Lung (tissue), 12 donors: ENCODE measurements around the gene CAMK1D. TPM values are rescaled to one million over a fixed set of nuclear protein-coding genes. Genes with fewer than 3 reads are reported as not detected.

Source experiments
- ATAC-seq: fragments of 200-7000 bp; cut with Tn5 transposase; one replicate; pipeline ENCODE4 v1.9.1; 2020; ENCODE audit warnings: moderate number of reproducible peaks; ENCODE audit not compliant: insufficient read depth, low FRiP score
- DNase-seq, 3 donors: peaks; one replicate each; pipeline ENCODE4 v3.0.0-alpha.2; 2013 to 2017
- H3K27ac ChIP-seq, 2 donors: one replicate each; pipeline ENCODE4 v1.5.1; 2013; ENCODE audit warnings: mild to moderate bottlenecking in 2 of 2, moderate library complexity in 2 of 2, control low read depth in 1 of 2, inconsistent platforms in 1 of 2, low read depth in 1 of 2, low read length in 1 of 2
- H3K27me3 ChIP-seq, 3 donors: one replicate each; pipeline ENCODE4 v1.5.1; 2013; ENCODE audit warnings: low read length in 2 of 3; ENCODE audit not compliant: control insufficient read depth in 3 of 3, insufficient read depth in 3 of 3
- H3K36me3 ChIP-seq, 4 donors: one replicate each; pipeline ENCODE4 v1.5.1; 2013; ENCODE audit warnings: low read length in 4 of 4, mild to moderate bottlenecking in 1 of 4, moderate library complexity in 1 of 4; ENCODE audit not compliant: control insufficient read depth in 4 of 4, insufficient read depth in 4 of 4
- H3K4me1 ChIP-seq, 5 donors: one replicate each; pipeline ENCODE4 v1.5.1; 2013; ENCODE audit warnings: low read length in 5 of 5, mild to moderate bottlenecking in 2 of 5, moderate library complexity in 1 of 5; ENCODE audit not compliant: control insufficient read depth in 5 of 5, insufficient read depth in 5 of 5
- H3K4me3 ChIP-seq: one replicate; pipeline ENCODE4 v1.5.1; 2013; ENCODE audit warnings: mild to moderate bottlenecking, control low read depth, moderate library complexity
- H3K9ac ChIP-seq, 2 donors: one replicate each; pipeline ENCODE4 v1.5.1; 2013; ENCODE audit warnings: low read length in 2 of 2, control low read depth in 1 of 2; ENCODE audit not compliant: insufficient read depth in 1 of 2
- H3K9me3 ChIP-seq, 4 donors: one replicate each; pipeline ENCODE4 v1.5.1; 2013; ENCODE audit warnings: low read length in 3 of 4, mild to moderate bottlenecking in 1 of 4, moderate library complexity in 1 of 4; ENCODE audit not compliant: control insufficient read depth in 4 of 4, insufficient read depth in 3 of 4
- CTCF ChIP-seq: IDR thresholded peaks from 2 replicates; pipeline ENCODE4 v1.5.1; 2012; ENCODE audit warnings: mild to moderate bottlenecking; ENCODE audit errors: control extremely low read depth, extremely low read depth
- WGBS, 2 donors: extraction: QIAGEN DNeasy Blood & Tissue Kit; methylation state at CpG; one replicate each; pipeline ENCODE4 v1.1.7; 2013; 5-methylcytosine and 5-hydroxymethylcytosine counted together
- polyA plus RNA-seq, 2 donors: library from polyadenylated mRNA; stranded (reverse); fragments of 200-250 nt; gene quantifications; one replicate each; pipeline ENCODE4 v1.2.1, GENCODE V29; 2013
- total RNA-seq, 2 donors: library from RNA; depleted of rRNA in 1 of 2; stranded (reverse); fragments of >200 nt in 1 of 2; gene quantifications; one replicate each; pipeline ENCODE4 v1.2.1, GENCODE V29; 2014 to 2021
- donor health status: control.
- donor health status: control.
- donor health status: Bipolar disorder and iron deficiency.
- donor health status: healthy.
- donor health status: DM: yes; HTN: yes; CAD: no.

CAMK1D gene
- total and polyA plus RNA-seq, 4 donors: 3.2 to 37.4 (median 7.0) TPM

- H3K36me3 ChIP-seq: no peaks in the 10 kb centered on the region
- ATAC-seq (no peak), DNase-seq (no peak)
- no peak overlapping the region for H3K4me3 ChIP-seq
- 79 to 80% methylated on average over 4 of the region's 4 CpGs for WGBS, 2 donors
- peaks cover 0 to 24% (median 0%) of the 10 kb centered on the region in 3 donors for H3K27me3 ChIP-seq
- no peak overlapping the region for H3K27ac ChIP-seq
- H3K9me3 ChIP-seq: no peaks in the 10 kb centered on the region
- H3K4me1 ChIP-seq: peaks cover 0 to 8% (median 1%) of the 10 kb centered on the region in 5 donors
- H3K9ac ChIP-seq: no peak overlapping the region
- TF ChIP-seq CTCF: no peak
These were observed 161.6 kb downstream of the CAMK1D start for GRCh38 chr10:12510984-12511383.

GRCh38 chr10:12511651-12512050 is 162.3 kb downstream of the CAMK1D start:
- DNase-seq (no peak), ATAC-seq (no peak)
- no peak for TF ChIP-seq CTCF
- Histone ChIP-seq H3K36me3 (no peaks in the 10 kb centered on the region), H3K27ac (no peak overlapping the region), H3K9ac (no peak overlapping the region), H3K4me3 (no peak overlapping the region), H3K4me1 (peaks cover 0 to 8% (median 1%) of the 10 kb centered on the region in 5 donors), H3K27me3 (peaks cover 0 to 24% (median 0%) of the 10 kb centered on the region in 3 donors), H3K9me3 (no peaks in the 10 kb centered on the region)
- 94 to 95% methylated on average over 9 of the region's 9 CpGs for WGBS, 2 donors

GRCh38 chr10:12512332-12513002 is 163.1 kb downstream of the CAMK1D start:
- H3K9me3 ChIP-seq: no peaks in the 10 kb centered on the region
- H3K27me3 ChIP-seq: peaks cover 0 to 24% (median 0%) of the 10 kb centered on the region in 3 donors
- H3K4me3 ChIP-seq: no peak overlapping the region
- H3K27ac ChIP-seq: no peak overlapping the region
- no peaks in the 10 kb centered on the region for H3K36me3 ChIP-seq
- ATAC-seq (no peak), DNase-seq (no peak)
- H3K9ac ChIP-seq: no peak overlapping the region
- no peak for TF ChIP-seq CTCF
- H3K4me1 ChIP-seq: peaks cover 0 to 8% (median 1%) of the 10 kb centered on the region in 5 donors
- WGBS, 2 donors: 79 to 86% methylated on average over 18 of the region's 18 CpGs

- TF ChIP-seq CTCF: no peak
- no peak overlapping the region for H3K4me3 ChIP-seq
- peaks cover 0 to 22% (median 0%) of the 10 kb centered on the region in 3 donors for H3K27me3 ChIP-seq
- no peak for DNase-seq
- H3K36me3 ChIP-seq: no peaks in the 10 kb centered on the region
- H3K9me3 ChIP-seq: no peaks in the 10 kb centered on the region
- ATAC-seq: no peak
- H3K27ac ChIP-seq: no peak overlapping the region
- 87 to 88% methylated on average over 5 of the region's 5 CpGs for WGBS, 2 donors
- H3K4me1 ChIP-seq: peaks cover 0 to 8% (median 1%) of the 10 kb centered on the region in 5 donors
- no peak overlapping the region for H3K9ac ChIP-seq
These were observed 163.6 kb downstream of the CAMK1D start for GRCh38 chr10:12513003-12513365.
